Chondrocyte (in vitro differentiated cells): Measurements from ENCODE around the gene HES1. TPM values are rescaled to one million over a fixed set of nuclear protein-coding genes. Genes with fewer than 3 reads are reported as not detected.
A peak's percentile ranks its signal among the peaks of the same experiment; 100 is the strongest.

Source experiments
- DNase-seq: peaks from one replicate; pipeline ENCODE4 v3.0.0; 2021; ENCODE audit warnings: mixed read lengths, low spot score
- H3K27ac Mint-ChIP-seq: one replicate; pipeline ENCODE4 v1.8.0; 2021; ENCODE audit warnings: mild to moderate bottlenecking, moderate library complexity, mixed read lengths; ENCODE audit not compliant: unreplicated experiment
- H3K27me3 Mint-ChIP-seq: 2 replicates; pipeline ENCODE4 v1.8.0; 2021; ENCODE audit warnings: low read depth, mixed read lengths
- H3K36me3 Mint-ChIP-seq: 2 replicates; pipeline ENCODE4 v1.8.0; 2021; ENCODE audit warnings: low read depth, mixed read lengths
- H3K4me1 Mint-ChIP-seq: 2 replicates; pipeline ENCODE4 v1.8.0; 2021; ENCODE audit warnings: low read depth, mild to moderate bottlenecking, mixed read lengths
- H3K4me3 Mint-ChIP-seq: one replicate; pipeline ENCODE4 v1.8.0; 2021; ENCODE audit warnings: mild to moderate bottlenecking, moderate library complexity, mixed read lengths; ENCODE audit not compliant: unreplicated experiment
- H3K9me3 Mint-ChIP-seq: 2 replicates; pipeline ENCODE4 v1.8.0; 2021; ENCODE audit warnings: low read depth, mixed read lengths
- total RNA-seq: library from RNA; stranded (reverse); gene quantifications from 3 replicates; pipeline ENCODE4 v1.2.1, GENCODE V29; 2021
- TF ChIP-seq, protein P1 (sequence below): fragments of 200-600 bp; sonication (generic); IDR thresholded peaks from 2 replicates; pipeline ENCODE4 v1.5.0; 2021; ENCODE audit warnings: antibody characterized with exemption, mild to moderate bottlenecking, moderate library complexity

HES1 gene
- total RNA-seq, 1 donor from 2014 or later = 31.2 TPM

DNA sequence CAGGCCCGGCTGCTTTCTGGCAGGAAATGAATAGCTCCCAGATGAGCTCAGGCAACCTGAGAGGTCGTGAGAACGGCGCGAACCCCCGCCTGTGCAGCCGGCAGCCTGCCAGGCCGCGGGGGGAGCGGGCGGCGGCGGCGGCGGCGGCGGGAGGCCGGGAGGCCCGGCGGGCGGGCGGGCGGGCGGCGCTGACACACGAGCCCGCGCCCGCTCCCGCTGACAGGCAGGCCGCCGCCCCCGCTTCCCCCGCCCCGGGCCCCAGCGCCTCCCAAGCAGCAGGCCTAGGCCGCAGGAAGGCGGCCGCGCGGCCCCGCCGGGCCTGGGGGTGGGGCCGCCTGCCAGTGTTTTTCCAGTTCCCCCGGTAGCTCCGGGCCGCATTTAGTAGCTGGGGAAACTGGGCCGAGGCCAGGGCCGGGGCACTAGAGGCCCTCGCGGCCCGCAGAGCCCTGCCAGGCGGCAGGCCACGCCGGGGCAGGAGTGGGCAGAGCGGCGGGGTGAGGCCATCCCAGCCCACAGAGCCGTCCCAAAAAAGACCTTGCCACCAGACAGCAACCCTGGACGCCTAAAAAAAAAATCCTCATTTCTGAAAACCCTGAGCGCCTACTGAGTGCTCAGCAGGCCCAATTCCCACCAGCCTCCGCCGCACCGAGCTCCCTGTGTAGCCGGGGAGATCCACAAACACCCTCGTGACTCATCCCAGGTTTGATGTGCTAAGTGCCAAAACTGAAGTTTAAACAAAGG, 5.6 kb downstream of the HES1 start:
- Mint-ChIP-seq H3K27me3 (peaks cover 8% of the 10 kb centered on the region), H3K36me3 (peaks cover 2% of the 10 kb centered on the region), H3K9me3 (no peaks in the 10 kb centered on the region), H3K27ac (peak overlapping the region; percentile 90), H3K4me1 (peaks cover 46% of the 10 kb centered on the region), H3K4me3 (peak overlapping the region; percentile 42)
- no peak for DNase-seq
- TF ChIP-seq, protein P1, sequence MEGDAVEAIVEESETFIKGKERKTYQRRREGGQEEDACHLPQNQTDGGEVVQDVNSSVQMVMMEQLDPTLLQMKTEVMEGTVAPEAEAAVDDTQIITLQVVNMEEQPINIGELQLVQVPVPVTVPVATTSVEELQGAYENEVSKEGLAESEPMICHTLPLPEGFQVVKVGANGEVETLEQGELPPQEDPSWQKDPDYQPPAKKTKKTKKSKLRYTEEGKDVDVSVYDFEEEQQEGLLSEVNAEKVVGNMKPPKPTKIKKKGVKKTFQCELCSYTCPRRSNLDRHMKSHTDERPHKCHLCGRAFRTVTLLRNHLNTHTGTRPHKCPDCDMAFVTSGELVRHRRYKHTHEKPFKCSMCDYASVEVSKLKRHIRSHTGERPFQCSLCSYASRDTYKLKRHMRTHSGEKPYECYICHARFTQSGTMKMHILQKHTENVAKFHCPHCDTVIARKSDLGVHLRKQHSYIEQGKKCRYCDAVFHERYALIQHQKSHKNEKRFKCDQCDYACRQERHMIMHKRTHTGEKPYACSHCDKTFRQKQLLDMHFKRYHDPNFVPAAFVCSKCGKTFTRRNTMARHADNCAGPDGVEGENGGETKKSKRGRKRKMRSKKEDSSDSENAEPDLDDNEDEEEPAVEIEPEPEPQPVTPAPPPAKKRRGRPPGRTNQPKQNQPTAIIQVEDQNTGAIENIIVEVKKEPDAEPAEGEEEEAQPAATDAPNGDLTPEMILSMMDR = peak; percentile 16

DNA sequence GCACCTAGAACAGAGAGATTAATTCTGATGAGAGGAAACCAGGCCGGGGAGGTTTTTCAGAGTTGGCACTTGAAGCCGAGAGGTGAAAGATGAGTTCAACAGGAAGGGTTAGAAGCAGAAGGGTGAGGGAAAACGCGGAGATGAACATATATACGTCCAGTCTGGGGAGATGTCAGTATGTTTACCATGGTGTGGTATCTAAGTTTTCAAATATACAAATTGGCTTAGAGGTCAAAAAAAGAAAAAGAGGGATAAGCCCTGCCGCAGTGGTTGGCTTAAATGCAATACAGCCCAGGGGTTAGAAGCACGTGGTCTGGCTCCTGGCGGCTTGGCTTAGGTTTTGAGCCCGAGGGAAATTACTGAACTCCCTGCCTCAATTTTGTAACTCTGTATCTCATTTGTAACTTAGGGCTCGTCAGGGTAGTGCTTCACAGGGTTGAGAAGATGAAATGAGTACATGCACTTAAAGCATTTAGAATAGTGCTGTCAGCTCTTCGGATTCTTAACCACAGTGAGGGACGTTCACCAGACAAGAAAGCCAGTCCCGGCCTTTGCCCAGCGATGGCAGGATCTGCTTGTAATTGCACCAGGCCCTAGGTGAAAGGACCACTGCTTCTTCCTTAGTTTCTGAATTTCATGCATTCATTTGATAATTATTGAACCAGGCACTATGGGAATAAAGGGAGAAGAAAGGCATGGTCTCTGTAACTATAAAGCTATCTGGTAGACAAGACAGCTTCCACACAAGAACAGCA, 6.4 kb downstream of the HES1 start:
- peaks cover 2% of the 10 kb centered on the region for H3K36me3 Mint-ChIP-seq
- DNase-seq = no peak
- H3K27me3 Mint-ChIP-seq = peaks cover 14% of the 10 kb centered on the region
- peak overlapping the region; percentile 90 for H3K27ac Mint-ChIP-seq
- H3K9me3 Mint-ChIP-seq = no peaks in the 10 kb centered on the region
- TF ChIP-seq, protein P1 = no peak
- H3K4me1 Mint-ChIP-seq = peaks cover 43% of the 10 kb centered on the region
- peak overlapping the region; percentile 42 for H3K4me3 Mint-ChIP-seq

DNA sequence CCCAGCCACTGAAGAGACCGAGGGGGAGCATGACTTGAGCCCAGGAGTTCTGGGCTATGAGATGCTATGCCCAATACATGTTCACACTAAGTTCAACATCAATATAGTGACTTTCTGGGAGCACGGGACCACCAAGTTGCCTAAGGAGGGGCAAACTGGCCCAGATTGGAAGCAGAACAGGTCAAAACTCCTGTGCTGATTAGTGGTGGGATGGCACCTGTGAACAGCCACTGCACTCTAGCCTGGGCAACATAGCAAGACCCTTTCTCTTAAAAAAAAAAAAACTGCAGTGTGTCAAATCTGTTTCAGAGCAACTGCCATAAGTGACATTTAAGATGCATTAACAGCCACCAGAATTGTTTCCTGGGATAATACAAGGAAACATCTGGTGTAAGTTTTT, 9.8 kb downstream of the HES1 start:
- TF ChIP-seq, protein P1 = no peak
- Mint-ChIP-seq H3K4me1 (peaks cover 24% of the 10 kb centered on the region), H3K9me3 (no peaks in the 10 kb centered on the region), H3K4me3 (no peak overlapping the region), H3K27me3 (peaks cover 26% of the 10 kb centered on the region), H3K36me3 (no peaks in the 10 kb centered on the region), H3K27ac (no peak overlapping the region)
- DNase-seq = no peak

DNA sequence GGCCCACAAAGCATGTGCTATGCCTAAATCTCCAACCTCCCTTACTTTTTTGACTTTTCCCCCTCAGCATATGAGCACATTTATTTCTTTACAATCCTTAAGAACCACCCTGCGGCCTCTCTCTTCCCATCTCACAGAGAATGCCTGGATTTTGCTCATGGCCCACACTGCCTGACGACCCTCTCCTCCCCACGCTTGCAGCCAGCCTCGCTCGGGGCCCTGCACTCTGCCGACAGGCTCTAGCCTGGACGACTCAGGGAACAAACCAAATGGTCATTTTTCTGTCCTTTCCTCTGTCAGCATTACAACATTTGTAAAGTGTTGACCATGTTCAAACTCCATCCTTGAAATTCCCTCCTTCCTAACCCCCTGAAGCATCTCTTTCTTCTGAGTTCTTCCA, 11.7 kb downstream of the HES1 start:
- H3K4me3 Mint-ChIP-seq = no peak overlapping the region

DNA sequence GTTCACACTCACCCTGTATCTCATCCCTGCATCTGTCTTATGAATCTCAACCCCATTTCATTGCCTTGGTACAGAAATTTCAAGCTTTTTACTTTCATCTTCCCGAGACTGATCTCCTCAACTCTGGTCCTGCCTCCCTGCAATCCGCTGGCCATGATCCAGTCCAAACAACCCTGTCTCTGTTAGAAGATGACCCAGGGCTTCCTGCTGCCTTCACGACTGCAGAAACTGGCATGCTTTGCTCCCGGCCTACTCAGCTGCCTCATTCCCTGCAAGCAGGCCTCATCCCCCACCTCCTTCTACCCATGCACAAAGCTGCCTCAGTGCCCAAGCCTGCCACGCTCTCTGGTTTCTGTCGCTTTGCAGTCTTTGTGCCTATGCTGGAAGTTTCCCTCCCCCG, 12.4 kb downstream of the HES1 start:
- no peak for DNase-seq
- H3K4me1 Mint-ChIP-seq = peaks cover 12% of the 10 kb centered on the region
- H3K27me3 Mint-ChIP-seq = peaks cover 44% of the 10 kb centered on the region
- peaks cover 2% of the 10 kb centered on the region for H3K36me3 Mint-ChIP-seq
- H3K4me3 Mint-ChIP-seq = no peak overlapping the region
- H3K27ac Mint-ChIP-seq = no peak overlapping the region
- TF ChIP-seq, protein P1 = no peak
- no peaks in the 10 kb centered on the region for H3K9me3 Mint-ChIP-seq

More for the DNA sequence above, 11.7 kb downstream of the HES1 start:
- DNase-seq = no peak
- Mint-ChIP-seq H3K27me3 (peaks cover 37% of the 10 kb centered on the region), H3K27ac (no peak overlapping the region), H3K9me3 (no peaks in the 10 kb centered on the region), H3K4me1 (peaks cover 14% of the 10 kb centered on the region), H3K36me3 (no peaks in the 10 kb centered on the region)
- TF ChIP-seq, protein P1 = no peak
